OCI-LY7 (cell line): ENCODE results near the gene RAB17.

Experiments
- EZH2phosphoT487 ChIP-seq: fragments of 200-600 bp; sonication (generic); IDR thresholded peaks from 2 replicates; pipeline ENCODE4 v1.6.1; 2018; ENCODE audit warnings: low read depth, borderline replicate concordance, mild to moderate bottlenecking, mixed run types, antibody characterized with exemption, low read length, moderate library complexity, mixed read lengths
- TF ChIP-seq, protein P1 (sequence below): fragments of 200-600 bp; sonication (generic); conservative IDR thresholded peaks from 2 replicates; pipeline ENCODE4 v1.5.1; 2014; ENCODE audit warnings: mild to moderate bottlenecking, antibody characterized with exemption, low read length, moderate library complexity, mixed read lengths

DNA sequence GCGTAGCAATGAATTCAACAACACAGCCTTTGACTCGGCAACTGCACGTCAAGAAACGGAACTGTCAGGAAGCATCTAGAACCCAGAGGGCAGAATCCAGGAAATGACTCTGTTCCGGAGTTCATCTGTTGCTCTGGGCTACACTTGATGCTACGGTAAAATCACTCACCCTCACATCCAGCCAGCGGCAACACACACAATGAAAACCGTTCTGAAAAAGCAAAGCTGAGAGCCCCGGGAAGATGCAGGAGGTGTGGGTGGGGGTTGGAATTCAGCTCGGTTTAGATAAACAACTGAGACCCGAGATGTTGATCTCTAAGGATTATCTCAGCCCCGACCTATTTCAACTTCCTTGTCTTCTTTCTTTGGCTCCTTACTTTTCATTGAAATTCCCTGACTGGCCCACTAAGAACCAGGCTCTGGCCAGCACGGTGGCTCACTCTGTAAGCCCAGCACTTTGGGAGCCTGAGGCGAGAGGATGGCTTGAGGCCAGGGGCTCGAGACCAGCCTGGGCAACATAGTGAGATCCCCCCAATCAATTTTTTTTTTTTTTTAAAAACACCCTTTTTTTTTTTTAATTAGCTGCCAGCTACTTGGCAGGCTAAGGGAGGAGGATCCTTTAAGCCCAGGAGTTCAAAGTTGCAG is 13.3 kb upstream of the RAB17 start:
- TF ChIP-seq, protein P1, sequence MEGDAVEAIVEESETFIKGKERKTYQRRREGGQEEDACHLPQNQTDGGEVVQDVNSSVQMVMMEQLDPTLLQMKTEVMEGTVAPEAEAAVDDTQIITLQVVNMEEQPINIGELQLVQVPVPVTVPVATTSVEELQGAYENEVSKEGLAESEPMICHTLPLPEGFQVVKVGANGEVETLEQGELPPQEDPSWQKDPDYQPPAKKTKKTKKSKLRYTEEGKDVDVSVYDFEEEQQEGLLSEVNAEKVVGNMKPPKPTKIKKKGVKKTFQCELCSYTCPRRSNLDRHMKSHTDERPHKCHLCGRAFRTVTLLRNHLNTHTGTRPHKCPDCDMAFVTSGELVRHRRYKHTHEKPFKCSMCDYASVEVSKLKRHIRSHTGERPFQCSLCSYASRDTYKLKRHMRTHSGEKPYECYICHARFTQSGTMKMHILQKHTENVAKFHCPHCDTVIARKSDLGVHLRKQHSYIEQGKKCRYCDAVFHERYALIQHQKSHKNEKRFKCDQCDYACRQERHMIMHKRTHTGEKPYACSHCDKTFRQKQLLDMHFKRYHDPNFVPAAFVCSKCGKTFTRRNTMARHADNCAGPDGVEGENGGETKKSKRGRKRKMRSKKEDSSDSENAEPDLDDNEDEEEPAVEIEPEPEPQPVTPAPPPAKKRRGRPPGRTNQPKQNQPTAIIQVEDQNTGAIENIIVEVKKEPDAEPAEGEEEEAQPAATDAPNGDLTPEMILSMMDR: no peak
- TF ChIP-seq EZH2phosphoT487: no peak
